ENCODE measurements around the gene NDUFV2. TPM values are rescaled to one million over a fixed set of nuclear protein-coding genes. Genes with fewer than 3 reads are reported as not detected.

The NDUFV2 gene
- total and polyA plus RNA-seq, 2 donors (not counting 3 experiments of a cell fraction or from before 2014, with no cell fraction given): 65.7 to 152 TPM

DNA sequence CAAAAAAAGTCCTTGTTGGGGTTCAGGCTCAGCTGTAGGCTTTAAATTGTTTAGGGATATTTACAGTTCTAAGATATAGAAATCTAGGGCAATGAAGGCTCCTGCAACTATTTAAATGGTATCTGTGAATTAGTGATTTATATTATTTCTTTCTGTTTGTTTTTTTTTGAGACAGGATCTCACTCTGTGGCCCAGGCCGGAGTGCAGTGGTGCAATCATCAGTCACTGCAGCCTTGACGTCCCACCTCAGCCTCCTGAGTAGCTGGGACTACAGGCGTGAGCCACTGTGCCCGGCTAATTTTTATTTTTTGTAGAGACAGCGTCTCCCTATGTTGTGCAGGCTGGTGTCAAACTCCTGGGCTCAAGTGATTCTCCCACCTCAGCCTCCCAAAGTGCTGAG, 32.3 kb upstream of the NDUFV2 start:
- DNase-seq (ENCODE audit: low read depth, low spot score): no peak
- dilution Hi-C loops (cut with MboI; ENCODE audit: extremely low pct_ligation_motif_present, low sequenced_read_pairs) (no loop called here), intact Hi-C loops (cut with micrococcal nuclease) (loop anchor here (10.0 kb wide), 1 partner anchor 335 kb away; no protein-coding TSS in a partner anchor)
- Histone ChIP-seq H3K9me1 (replicated peaks; ENCODE audit: control insufficient read depth, extremely low read depth, insufficient read depth, low read length) (no peaks in the 10 kb centered on the region), H2AFZ (ENCODE audit: low read depth, low read length) (no peak overlapping the region), H3K9me3 (replicated peaks; ENCODE audit: control insufficient read depth, insufficient read depth, low read length) (no peaks in the 10 kb centered on the region), H3K4me3 (replicated peaks in 1 of 3; ENCODE audit: insufficient read depth in 1 of 3, low read depth in 1 of 3, low read length in 3 of 3) (no peak overlapping the region), H3K36me3 (ENCODE audit: control insufficient read depth in 2 of 2, extremely low read depth in 1 of 2, insufficient read depth in 2 of 2, low read length in 2 of 2) (no peaks in the 10 kb centered on the region), H3K79me2 (ENCODE audit: control insufficient read depth, insufficient read depth, low read length) (no peaks in the 10 kb centered on the region), H3K9ac (replicated peaks; ENCODE audit: extremely low read depth, insufficient read depth, low read length) (no peak overlapping the region), H3K27me3 (ENCODE audit: control insufficient read depth in 2 of 2, insufficient read depth in 2 of 2, low read length in 2 of 2) (no peaks in the 10 kb centered on the region), H3K4me1 (ENCODE audit: control insufficient read depth, extremely low read depth, insufficient read depth, low read length) (peaks cover 3% of the 10 kb centered on the region), H4K20me1 (replicated peaks; ENCODE audit: control insufficient read depth, extremely low read depth, insufficient read depth, low read length) (no peaks in the 10 kb centered on the region), H3K27ac (ENCODE audit: insufficient read depth, low read depth, low read length) (no peak overlapping the region), H3K4me2 (ENCODE audit: insufficient read depth, low read length) (no peak overlapping the region)
- no peak for FAIRE-seq
- TF ChIP-seq POLR2A (IDR thresholded peaks at IDR 0.05; ENCODE audit: low read depth, low read length) (no peak), MYC (IDR thresholded peaks at IDR 0.05; ENCODE audit: low read depth, low read length) (no peak), POLR2AphosphoS5 (IDR thresholded peaks at IDR 0.05; ENCODE audit: insufficient read depth, low read depth, low read length) (no peak), EZH2 (IDR thresholded peaks at IDR 0.05; ENCODE audit: borderline replicate concordance, low read depth, low read length, severe bottlenecking) (no peak), GATA2 (IDR thresholded peaks at IDR 0.05; ENCODE audit: insufficient read depth, insufficient read length, low read depth, low read length) (no peak), FOS (IDR thresholded peaks at IDR 0.05; ENCODE audit: borderline replicate concordance, insufficient read depth, low read length) (no peak), JUN (IDR thresholded peaks at IDR 0.05; ENCODE audit: borderline replicate concordance, insufficient read depth, insufficient read length, low read depth) (no peak)
- TF ChIP-seq, protein P1, sequence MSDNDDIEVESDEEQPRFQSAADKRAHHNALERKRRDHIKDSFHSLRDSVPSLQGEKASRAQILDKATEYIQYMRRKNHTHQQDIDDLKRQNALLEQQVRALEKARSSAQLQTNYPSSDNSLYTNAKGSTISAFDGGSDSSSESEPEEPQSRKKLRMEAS (IDR thresholded peaks at IDR 0.05; ENCODE audit: insufficient read depth, insufficient read length): no peak
- TF ChIP-seq, protein P2, sequence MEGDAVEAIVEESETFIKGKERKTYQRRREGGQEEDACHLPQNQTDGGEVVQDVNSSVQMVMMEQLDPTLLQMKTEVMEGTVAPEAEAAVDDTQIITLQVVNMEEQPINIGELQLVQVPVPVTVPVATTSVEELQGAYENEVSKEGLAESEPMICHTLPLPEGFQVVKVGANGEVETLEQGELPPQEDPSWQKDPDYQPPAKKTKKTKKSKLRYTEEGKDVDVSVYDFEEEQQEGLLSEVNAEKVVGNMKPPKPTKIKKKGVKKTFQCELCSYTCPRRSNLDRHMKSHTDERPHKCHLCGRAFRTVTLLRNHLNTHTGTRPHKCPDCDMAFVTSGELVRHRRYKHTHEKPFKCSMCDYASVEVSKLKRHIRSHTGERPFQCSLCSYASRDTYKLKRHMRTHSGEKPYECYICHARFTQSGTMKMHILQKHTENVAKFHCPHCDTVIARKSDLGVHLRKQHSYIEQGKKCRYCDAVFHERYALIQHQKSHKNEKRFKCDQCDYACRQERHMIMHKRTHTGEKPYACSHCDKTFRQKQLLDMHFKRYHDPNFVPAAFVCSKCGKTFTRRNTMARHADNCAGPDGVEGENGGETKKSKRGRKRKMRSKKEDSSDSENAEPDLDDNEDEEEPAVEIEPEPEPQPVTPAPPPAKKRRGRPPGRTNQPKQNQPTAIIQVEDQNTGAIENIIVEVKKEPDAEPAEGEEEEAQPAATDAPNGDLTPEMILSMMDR (IDR thresholded peaks at IDR 0.05; ENCODE audit: extremely low read depth in 1 of 2, insufficient read depth in 1 of 2, low read depth in 1 of 2, low read length in 2 of 2): no peak
- no TSS peak for BruUV-seq (replicated peaks)
- ChIA-PET CTCF (no interaction called here), POLR2A (no interaction called here)

Measured in endothelial cell of umbilical vein (primary cell).